Panc1 (cell line): ENCODE data around the gene ZBTB33.

ENCODE experiments used
- POLR2AphosphoS5 ChIP-seq: IDR thresholded peaks from 2 replicates; pipeline ENCODE4 v1.6.1; 2012; ENCODE audit warnings: mild to moderate bottlenecking, low read depth, low read length, moderate library complexity
- SIN3A ChIP-seq: IDR thresholded peaks from 2 replicates; pipeline ENCODE4 v1.6.1; 2012; ENCODE audit warnings: low read depth, mild to moderate bottlenecking, low read length, moderate library complexity, borderline replicate concordance; ENCODE audit not compliant: insufficient read depth
- TCF7L2 ChIP-seq: IDR thresholded peaks from 2 replicates; pipeline ENCODE4 v1.6.1; 2011; ENCODE audit warnings: mild to moderate bottlenecking, low read depth, low read length, inconsistent platforms
- TF ChIP-seq, protein P1 (sequence below): fragments of 450-650 bp; IDR thresholded peaks from 2 replicates; pipeline ENCODE4 v1.5.1; 2017; ENCODE audit warnings: mild to moderate bottlenecking
- TF ChIP-seq, protein P2 (sequence below), 2 experiments: IDR thresholded peaks; 2 replicates each; pipeline ENCODE4 v1.6.1; 2011 to 2012; ENCODE audit warnings: low read depth in 2 of 2, control low read depth in 1 of 2, low read length in 1 of 2, mild to moderate bottlenecking in 1 of 2, moderate library complexity in 1 of 2; ENCODE audit not compliant: insufficient read depth in 1 of 2

DNA sequence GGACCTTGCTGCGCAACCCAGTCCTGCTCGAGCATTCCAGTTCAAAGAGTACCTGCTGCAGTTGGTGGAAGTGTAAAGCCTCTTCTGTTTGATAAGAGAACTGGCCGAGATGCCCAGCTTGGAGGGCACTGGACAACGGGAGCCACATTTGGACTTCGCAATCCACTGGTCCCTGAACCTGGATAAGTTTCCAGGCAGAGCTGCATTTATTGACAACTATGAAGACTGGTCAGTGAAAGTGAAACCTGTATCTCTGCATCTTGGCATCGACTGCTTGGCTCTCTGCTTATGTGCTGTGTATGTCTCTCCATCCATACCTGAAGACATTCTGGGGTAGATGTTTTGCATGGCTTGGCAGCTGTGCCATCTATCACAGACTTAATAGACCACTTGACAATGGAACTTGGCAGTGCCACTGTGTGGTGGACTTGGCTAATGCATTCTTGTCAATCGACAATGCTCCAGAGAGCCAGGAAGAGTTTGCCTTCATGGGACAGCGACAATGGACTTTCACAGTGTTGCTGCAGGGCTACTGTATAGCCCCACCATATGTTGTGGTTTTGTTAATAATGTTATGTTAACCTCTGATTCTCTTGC, 43.5 kb upstream of the ZBTB33 start:
- TF ChIP-seq, protein P1, sequence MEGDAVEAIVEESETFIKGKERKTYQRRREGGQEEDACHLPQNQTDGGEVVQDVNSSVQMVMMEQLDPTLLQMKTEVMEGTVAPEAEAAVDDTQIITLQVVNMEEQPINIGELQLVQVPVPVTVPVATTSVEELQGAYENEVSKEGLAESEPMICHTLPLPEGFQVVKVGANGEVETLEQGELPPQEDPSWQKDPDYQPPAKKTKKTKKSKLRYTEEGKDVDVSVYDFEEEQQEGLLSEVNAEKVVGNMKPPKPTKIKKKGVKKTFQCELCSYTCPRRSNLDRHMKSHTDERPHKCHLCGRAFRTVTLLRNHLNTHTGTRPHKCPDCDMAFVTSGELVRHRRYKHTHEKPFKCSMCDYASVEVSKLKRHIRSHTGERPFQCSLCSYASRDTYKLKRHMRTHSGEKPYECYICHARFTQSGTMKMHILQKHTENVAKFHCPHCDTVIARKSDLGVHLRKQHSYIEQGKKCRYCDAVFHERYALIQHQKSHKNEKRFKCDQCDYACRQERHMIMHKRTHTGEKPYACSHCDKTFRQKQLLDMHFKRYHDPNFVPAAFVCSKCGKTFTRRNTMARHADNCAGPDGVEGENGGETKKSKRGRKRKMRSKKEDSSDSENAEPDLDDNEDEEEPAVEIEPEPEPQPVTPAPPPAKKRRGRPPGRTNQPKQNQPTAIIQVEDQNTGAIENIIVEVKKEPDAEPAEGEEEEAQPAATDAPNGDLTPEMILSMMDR: no peak; the same call in 1 of the 2 replicates
- no peak for TF ChIP-seq POLR2AphosphoS5
- TF ChIP-seq, protein P2, sequence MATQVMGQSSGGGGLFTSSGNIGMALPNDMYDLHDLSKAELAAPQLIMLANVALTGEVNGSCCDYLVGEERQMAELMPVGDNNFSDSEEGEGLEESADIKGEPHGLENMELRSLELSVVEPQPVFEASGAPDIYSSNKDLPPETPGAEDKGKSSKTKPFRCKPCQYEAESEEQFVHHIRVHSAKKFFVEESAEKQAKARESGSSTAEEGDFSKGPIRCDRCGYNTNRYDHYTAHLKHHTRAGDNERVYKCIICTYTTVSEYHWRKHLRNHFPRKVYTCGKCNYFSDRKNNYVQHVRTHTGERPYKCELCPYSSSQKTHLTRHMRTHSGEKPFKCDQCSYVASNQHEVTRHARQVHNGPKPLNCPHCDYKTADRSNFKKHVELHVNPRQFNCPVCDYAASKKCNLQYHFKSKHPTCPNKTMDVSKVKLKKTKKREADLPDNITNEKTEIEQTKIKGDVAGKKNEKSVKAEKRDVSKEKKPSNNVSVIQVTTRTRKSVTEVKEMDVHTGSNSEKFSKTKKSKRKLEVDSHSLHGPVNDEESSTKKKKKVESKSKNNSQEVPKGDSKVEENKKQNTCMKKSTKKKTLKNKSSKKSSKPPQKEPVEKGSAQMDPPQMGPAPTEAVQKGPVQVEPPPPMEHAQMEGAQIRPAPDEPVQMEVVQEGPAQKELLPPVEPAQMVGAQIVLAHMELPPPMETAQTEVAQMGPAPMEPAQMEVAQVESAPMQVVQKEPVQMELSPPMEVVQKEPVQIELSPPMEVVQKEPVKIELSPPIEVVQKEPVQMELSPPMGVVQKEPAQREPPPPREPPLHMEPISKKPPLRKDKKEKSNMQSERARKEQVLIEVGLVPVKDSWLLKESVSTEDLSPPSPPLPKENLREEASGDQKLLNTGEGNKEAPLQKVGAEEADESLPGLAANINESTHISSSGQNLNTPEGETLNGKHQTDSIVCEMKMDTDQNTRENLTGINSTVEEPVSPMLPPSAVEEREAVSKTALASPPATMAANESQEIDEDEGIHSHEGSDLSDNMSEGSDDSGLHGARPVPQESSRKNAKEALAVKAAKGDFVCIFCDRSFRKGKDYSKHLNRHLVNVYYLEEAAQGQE (IDR thresholded peaks at IDR 0.05; ENCODE audit: insufficient read depth in 1 of 2, low read depth in 2 of 2, low read length in 1 of 2): no peak
- TF ChIP-seq SIN3A: no peak
- no peak for TF ChIP-seq TCF7L2
